Measurements from ENCODE around the gene COL13A1. TPM values are rescaled to one million over a fixed set of nuclear protein-coding genes. Genes with fewer than 3 reads are reported as not detected.

COL13A1 gene
- 31.8 and 35.9 TPM in 2 replicates for total RNA-seq

DNA sequence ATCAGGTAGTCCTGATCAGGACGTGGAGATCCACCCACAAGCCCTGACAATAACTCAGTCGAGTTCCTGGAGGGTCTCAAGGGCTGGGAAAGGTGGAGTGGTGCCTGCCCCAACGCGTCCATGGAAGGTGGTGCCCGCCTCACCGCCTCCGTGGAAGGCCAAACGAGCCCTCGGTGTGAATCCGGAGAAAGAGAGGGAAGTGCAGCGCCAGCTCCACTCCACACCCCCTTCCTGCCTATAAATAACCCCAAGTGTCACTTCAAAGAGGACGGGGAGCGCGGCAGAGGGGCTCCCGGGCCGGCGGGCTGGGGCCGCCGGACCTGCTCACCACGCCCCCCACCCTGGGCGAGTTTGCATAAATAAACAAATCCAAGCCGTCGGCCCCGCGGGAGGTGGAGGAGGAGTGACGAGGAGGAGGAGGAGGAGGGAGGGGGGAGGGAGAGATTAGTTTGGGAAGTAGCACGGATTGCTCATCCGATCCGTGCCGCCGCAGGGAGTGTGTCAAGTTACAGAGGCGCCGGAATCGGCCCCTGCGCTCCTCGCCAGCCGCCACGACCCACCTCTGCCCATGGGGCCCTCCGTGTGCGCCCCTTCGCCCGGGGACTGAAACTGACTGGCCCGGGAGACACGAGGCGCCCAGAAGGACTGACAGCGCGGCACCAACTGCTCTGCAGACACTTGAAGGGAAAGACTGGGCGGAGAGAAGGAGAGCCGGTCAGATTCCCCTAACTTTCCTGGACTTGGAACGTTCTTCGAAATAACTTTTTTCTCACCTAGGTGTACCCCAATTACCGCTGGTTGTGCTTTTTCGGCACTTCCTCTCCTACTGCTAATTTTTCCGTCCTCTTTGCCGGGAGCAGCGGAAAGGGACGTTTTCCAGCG lies at the start of gene COL13A1:
COL13A1 (plus strand) TSS at position 473 of the 882 bp plus-strand sequence. CDS start 518 bp downstream, outside the sequence.

Other genes with a start within 250 kb of the COL13A1 start
- gene NEUROG3, start 228.5 kb upstream of the COL13A1 start, total RNA-seq = not detected in 2 replicates
- 0.77 and 0.87 TPM in 2 replicates for gene FAM241B, start 171.7 kb upstream of the COL13A1 start, total RNA-seq